Activated gamma-delta T cell (primary cell): ENCODE measurements around the gene PLXDC1.
"Not testable (repeated sequence)": the region's sequence is repeated elsewhere in the genome, so short reads cannot be mapped to it uniquely, and the experiment has no call there.

Experiments
- DNase-seq: peaks from one replicate; lab custom pipeline; 2025; lab: John Stamatoyannopoulos, UW

Gene PLXDC1

DNA sequence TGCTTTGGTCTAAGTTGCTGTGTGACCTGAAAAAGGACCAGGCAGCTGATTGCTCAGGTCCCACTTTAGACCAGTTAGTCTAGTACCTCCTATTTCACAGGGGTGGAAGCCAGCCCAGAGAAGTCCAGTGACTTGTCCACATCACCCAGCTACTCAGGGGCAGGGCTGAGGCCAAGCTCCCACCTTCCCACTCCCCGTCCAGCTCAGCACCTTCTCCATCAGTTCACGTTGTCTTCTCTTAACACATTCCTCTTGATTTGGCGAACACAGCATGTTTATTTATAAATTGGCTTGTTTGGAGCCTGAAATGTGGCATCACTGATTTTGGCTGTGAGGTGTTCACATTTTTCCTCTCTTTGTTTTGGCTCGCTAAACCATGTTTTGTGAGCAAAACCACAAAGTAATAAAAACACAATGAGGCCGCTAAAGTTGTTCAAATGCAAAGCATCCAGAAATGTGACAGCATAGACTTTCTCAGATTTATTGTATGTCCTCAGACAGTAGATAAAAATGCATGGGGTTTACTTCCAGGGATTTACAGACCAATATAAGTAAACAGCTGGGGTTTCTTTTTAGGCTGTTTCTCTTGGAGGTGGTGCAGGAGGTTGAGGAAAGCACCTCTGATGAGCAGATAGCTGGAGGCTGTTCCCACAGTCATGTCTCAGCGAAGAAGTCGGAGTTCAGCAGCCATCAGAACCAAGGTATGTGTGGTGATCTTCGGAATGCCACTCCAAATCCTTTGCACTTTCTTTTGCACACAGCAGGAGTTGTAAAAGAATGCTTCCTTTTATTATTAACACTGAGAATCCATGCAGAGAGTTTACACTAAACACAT is 88.4 kb downstream of the PLXDC1 start:
- no peak for DNase-seq

DNA sequence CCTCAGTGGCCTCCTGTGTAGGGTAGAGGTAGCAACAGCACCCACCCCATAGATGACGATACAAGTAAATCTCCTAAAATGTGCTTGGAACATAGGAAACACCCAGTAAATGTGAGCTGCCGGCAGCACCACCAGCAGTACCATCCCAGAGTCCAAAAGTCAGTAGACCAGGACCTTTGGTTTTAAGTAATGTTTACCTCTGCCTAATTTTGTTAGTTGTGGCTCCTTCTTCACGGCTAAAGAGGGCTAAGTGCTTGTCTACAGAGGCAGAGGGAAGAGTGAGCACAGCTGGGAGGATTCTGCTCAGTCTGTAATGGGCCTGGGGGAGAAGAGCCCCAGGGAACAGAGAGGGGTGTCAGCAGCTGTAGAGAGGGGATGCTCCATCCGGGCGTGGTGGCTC is 92.9 kb downstream of the PLXDC1 start:
- DNase-seq: no peak

DNA sequence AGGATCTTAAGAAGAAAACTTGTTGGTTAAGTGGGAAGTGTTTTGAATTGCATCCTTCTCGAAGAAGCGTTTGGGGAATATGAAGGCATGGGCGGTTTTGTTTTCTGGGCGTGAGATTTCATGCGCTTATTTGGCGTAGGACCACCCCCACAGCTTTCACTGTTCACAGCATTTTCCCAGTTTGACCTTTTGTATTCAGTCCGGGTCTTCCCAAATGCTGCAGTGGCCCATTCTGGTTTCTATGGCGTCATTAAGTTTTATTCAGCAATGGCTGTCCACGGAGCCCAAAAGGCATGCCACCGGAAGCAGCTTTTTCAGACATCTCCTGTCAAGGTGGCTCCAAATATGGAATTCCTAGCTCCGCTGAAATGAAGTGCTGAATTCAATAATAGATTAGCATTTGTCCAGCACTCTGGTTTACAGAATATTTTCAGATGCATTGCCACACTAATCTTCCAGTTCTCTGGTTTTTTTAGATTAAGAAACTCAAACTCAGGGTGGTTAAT is 93.7 kb downstream of the PLXDC1 start:
- no peak for DNase-seq

DNA sequence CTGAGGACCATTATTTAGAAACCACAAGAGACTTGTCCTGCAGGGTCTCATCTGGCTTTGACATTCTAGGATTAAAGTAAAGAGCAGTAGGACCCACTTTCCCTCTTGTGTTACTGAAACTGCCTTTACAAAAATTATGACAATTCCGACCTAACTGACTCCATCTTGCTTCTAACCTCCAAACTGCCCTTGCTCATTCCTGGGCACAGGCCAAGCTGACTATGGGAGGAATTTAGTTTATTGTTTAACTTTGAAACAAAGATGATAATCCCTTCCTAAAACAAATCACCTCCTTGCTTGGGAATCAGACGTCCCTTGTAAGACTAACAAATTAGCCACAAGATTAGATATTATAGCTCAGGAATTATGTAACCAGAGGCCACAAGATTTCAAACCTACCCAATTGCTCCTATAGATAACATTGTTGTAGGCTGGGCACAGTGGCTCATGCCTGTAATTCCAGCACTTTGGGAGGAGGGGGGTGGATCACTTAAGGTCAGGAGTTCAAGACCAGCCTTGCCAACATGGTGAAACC is 97.3 kb downstream of the PLXDC1 start:
- no peak for DNase-seq

DNA sequence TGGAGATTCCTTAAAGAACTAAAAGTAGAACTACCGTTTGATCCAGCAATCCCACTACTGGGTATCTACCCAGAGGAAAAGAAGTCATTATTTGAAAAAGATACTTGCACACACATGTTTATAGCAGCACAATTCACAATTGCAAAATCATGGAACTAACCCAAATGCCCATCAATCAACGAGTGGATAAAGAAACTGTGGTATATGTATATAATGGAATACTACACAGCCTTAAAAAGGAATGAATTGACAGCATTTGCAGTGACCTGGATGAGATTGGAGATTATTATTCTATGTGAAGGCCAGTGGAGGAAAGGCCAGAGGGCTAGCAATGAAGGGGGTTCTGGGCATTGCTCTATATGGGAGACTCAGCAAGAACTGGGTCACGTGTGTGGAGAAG is 99.0 kb downstream of the PLXDC1 start:
- DNase-seq: not testable (repeated sequence)

DNA sequence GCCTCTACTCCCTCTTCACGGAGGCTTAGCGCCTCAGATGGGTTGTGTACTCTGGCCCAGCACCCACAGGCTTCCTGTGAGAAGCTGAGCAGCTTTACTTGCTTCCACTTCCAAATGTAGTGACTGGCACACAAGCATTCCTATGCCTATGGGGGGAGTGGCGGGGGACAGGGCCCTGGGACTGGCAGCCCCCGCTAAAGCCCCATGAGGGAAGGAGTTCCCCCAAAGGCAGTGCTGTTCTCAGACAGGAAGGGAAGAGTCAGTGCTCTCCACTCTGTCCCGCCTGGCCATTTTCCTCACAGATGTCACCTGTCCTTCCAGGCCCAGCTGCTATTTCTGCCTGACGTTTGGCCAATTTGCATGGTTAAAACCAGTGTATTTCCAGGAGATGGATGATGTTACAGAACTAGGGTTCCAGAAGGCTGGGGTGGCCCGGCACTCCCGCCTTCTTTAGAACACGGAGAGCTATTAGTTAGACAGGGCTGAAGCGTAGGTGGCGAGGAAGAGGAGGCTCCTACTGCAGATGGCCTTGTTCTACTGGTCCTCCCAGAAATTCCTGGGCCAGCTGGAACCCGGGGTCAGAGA is 100.3 kb downstream of the PLXDC1 start:
- DNase-seq: no peak

DNA sequence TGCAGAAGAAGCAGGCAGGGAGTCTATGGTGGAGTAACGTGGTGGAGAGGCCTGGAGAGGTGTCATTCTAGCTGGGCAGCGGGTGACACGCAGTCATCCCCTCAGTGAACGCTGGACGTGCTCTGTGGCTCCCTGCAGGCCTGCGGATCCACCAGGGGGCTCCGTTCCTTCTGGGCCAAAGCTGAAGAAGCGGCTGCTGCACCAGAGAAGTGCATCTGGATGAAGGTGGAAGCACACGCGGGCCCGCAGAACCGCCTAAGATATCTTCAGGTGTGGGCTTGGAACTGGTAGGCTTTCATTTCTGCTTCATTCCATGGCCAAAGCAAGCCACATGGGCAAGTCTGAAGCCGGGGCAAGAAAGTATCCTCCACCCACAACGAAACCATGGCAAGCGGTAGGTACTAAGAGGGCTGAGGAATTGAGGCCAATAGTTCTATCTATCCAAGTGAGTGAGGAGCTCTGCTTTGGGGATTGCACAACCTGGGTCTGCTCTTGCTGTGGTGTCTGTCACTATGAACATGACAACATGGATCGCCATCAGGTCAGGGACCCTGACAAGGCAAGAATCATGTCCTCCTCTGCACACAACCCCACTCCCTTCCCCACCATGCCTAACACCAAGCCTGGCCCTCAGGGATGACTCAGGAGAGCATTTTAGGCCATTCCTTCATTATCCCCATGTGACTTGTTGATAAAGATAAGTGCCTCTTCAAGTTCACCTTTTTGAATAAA is 105.3 kb downstream of the PLXDC1 start:
- no peak for DNase-seq

DNA sequence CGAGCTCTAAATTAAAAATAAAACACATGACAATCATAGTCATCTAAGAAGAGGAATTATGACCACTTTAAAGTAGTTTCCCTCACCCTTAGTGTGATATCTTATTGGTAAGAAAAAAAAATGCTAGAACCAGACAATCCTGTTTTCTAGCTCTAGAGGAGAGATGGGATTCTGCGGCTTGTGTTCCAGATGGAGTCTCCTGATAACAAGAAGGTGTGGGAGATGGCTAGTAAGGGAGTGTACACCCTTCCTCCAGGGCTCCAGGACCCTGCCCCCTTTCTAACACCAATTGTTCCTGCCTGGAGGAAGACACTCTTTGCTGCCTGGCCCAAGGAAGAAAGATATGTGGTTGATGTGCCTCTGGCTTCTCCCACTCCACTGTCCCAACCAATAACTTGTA is 115.4 kb downstream of the PLXDC1 start:
- no peak for DNase-seq

DNA sequence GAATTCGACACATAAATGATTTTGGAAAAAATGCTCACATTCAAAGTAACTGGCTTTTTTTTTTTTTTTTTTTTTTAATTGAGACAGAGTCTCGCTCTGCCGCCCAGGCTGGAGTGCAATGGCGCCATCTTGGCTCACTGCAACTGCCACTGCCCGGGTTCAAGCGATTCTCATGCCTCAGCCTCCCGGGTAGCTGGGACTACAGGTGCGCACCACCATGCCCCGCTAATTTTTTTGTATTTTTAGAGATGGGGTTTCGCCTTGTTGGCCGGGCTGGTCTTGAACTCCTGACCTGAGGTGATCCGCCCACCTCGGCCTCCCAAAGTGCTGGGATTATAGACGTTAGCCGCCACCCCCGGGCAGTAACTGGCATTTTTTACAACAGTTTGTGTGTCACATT is 115.9 kb downstream of the PLXDC1 start:
- DNase-seq: not testable (repeated sequence)

DNA sequence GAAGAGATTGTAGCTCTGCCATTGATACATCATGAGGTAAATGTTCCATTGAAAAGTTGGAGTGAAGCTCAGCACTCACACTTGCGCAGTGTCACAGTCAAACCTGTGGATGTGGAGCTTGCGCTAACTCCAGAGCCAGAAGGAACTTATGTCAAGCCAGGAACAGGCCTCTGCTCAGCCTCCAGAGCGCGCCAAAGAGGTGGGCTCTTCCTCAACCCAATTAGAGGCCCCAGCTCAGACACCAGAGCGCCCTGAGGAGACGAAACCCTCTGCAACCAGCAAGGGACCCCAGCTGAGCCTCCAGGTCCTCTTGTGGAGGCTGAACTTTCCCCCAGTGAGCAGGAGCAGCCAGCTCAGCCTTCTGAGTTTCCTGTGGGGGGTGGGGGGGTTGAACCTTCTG is 122.7 kb downstream of the PLXDC1 start:
- no peak for DNase-seq

DNA sequence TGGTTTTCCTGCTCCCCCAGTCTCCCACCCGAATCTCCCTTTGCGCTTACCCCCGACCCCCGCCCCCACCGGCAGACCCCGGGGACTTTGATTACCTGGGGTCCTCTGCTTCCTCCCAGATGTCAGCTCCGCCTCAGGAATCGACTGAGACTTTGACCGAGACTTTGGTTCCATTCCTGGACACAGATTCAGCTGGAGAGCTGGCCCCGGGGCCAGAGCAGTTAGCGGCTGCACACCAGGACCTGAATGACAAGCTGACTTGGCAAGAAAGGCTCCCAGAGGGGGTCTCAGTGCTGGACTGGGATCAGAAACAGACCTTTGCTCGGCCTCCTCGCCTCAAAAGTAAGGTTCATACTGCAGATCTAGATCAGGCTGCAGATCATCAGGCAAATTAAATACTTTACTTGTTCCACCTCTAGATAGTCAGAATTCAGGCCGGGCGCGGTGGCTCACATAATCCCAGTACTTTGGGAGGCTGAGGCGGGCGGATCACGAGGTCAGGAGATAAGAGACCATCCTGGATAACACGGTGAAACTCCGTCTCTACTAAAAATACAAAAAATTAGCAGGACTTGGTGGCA is 123.9 kb downstream of the PLXDC1 start:
- no peak for DNase-seq

DNA sequence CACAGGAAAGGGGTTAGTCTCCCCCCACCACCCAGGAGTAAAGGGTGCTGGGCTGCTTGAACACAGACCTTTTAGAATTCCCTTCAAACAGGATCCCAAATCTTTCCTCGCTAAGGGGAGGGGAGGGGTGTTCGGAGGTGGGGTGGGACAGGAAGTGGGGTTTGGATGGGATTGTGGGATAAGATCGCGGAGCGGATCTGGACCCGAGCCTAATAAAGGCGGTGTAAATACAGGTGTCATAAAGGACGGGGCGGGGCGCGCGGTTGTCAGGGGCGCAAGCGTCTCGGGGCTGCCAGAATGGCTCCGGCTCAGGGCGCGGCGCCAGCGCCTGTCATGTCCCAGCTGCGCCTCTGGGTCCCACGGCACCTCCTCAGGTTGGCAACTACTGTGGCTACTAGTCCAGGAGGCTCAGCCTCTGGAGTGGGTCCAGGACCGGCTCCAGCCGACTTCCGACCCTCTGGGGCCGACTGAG is 124.4 kb downstream of the PLXDC1 start:
- no peak for DNase-seq

DNA sequence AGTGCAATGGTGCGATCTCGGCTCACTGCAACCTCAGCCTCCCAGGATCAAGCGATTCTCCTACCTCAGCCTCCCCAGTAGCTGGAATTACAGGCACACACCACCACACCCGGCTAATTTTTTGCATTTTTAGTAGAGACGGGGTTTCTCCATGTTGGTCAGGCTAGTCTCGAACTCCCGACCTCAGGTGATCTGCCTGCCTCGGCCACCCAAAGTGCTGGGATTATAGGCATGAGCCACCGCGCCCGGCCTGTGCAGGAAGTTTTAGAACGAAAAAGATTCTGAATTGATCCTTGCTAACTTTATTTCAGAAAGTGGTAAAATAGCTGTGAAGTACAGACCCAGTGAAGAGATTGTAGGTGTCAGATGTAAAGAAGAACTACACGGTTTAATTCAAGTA is 125.1 kb downstream of the PLXDC1 start:
- not testable (repeated sequence) for DNase-seq

DNA sequence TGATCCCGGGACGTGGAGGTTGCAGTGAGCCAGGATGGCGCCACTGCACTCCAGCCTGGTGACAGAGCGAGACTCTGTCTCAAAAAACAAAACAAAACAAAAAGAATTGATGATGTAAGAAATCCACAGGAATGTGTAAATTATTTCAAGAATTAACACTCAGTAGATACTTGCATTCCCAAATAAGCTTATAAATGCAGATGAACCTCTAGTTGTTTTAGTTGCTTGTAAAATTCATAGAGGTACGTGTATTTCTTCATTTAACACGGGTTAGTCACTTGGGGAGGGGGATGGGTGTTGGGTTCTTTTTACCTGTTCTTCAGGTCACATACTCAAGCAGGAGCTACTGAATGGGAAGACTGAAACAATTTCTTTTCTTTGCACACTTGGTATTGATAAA is 128.5 kb downstream of the PLXDC1 start:
- no peak for DNase-seq

DNA sequence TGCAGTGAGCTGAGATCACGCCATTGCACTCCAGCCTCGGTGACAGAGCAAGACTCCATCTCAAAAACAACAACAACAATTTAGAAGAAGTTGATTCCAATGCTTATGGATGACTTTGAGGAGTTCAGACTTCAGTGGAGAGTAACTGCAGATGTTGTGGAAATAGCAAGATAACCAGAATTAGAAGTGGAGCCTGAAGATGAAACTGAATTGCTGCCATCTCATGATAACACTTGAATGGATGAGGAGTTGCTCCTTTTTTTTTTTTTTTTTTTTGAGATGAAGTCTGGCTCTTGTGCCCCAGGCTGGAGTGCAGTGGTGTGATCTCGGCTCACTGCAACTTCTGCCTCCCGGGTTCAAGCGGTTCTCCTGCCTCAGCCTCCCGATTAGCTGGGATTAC is 131.4 kb downstream of the PLXDC1 start:
- not testable (repeated sequence) for DNase-seq

DNA sequence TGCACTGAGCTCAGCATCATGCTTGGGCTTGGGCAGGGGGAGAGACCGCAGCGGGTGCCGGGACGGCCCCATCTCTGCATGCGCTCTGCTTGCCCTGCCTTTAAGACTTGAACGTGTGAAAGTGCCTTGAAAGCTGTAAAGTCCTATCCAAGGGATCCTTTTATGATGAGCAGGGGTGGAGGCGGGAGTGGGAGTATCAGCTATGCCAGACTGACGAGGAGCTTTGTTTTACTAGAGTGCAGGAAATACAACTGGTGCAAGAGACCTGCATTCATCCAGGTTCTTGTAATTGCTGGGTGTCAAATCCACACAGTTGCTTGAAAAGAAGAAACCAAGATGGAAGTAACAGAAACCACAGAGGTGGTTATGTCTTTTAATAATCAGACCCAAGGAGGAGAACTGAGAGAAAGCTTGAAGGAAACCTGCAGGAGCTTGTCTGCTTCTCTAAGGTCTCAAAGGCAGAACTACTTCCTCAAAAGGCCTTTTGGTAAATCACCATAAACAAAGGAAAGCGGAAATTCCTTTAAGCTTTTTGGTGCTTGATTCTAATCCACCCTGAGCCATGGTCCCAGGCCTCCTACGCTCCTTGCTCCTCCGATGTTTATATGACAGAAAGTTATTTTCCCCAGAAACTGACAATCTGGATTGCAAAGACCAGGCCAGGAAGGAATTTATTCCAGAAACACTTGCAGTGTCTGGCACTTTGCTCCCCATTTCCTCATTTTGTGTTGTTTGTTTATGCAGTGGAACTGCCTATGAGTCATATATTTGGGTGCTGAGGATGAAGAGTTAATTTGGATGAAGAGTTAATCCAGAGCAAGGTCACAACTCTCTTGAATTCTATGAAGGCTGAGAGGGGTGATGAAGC is 132.9 kb downstream of the PLXDC1 start:
- no peak for DNase-seq

DNA sequence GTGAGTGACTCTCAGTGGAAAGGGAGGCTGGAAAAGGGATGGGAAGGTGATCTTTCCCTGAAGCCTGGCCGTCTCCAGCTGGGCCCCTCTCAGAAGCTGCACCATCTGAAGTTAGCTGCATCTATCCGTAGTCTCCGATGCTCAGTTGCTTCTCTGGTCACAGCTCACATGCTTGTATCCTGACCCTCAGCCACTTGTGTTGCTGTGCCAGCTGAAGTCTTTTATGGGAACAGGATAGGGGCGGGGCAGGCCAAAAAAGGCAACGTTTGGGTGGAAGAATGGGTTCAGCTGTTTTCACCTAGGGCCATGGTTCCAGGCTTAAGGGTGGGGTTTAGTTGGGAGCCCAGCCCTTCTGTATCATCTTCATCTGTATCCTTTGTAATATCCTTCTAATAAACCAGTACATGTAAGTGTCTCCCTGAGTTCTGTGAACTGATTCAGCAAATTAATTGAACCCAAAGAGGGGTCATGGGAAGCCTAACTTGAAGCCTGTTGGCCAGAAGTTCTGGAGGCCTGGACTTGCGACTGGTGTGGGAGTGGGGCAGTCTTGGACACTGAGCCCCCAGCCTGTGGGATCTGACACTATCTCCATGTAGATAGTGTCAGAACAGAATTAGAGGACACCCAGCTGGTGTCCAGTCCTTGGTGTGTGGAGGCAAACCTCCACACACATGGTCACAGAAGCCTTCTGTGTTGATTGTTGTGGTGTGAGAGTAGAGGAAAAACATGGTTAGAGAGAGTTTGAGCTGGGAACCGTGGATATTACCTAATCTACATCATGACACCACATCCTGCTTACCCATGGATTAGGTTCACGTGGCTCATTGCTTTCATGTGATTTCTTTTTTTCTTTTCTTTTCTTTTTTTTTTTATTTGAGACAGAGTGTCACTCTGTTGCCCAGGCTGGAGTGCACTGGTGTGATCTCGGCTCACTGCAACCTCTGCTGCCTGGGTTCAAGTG is 135.0 kb downstream of the PLXDC1 start:
- DNase-seq: no peak

DNA sequence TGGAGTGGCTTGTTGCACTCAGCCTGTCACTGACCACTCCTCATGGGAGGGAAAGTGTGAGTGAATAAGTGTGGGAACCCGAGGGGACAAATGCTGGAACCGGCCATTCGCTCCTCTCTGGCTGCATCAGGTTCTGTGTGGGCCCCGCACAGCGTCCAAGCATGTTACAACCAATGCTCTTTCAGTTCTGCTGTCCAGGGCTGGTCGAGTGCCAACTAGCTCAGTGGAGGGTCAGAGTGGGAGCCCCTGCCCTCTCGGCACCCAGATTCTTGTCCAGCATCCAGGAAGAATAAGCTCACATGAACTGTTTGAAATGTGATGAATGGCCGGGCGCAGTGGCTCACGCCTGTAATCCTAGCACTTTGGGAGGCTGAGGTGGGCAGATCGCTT is 135.9 kb downstream of the PLXDC1 start:
- DNase-seq: no peak

DNA sequence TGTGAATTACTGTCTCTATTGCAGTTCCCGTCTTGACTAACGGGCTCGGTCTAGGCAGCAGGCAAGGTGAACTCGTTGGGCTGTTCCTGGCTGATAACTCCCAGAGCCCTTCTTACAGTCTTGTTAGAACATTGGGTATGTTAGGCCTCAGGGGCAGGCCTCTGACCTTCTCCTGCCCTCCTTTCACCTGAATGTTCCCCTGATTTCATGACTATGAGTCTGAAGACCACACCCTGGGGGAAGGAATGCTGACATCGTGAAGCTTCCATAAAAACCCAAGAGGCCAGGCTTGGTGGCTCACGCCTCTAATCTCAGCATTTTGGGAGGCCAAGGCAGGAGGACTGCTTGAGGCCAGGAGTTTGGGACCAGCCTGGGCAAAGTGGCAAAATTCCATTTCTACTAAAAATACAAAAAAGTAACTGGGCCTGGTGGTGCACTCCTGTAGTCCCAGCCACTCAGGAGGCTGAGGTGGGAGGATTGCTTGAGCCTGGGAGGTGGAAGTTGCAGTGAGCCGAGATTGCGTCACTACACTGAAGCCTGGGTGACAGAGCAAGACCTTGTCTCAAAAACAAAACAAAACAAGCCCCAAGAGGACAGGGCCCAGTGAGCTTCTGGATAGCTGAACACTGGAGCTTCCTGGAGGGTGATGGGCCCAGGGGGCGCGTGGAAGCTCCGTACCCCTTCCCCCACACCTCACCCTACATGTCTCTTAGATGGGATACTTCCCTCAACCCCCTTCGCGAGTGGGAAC is 136.5 kb downstream of the PLXDC1 start:
- no peak for DNase-seq
